B cell (primary cell): Measurements from ENCODE around the gene UBN1. TPM values are rescaled to one million over a fixed set of nuclear protein-coding genes. Genes with fewer than 3 reads are reported as not detected.

Experiments
- ATAC-seq: fragments of 200-7000 bp; cut with Tn5 transposase; one replicate; pipeline ENCODE4 v1.10.0; 2021; ENCODE audit warnings: low read depth, mild to moderate bottlenecking, moderate number of reproducible peaks, moderate library complexity
- CTCF ChIA-PET: fragments of 350-600 bp; sonication (Branson Sonifier 250); formaldehyde crosslinking; loops from one replicate; lab custom pipeline; 2021; ENCODE audit warnings: antibody characterized with exemption, inconsistent platforms; lab: Charles Lee
- POLR2A ChIA-PET: fragments of 350-600 bp; sonication (Branson Sonifier 250); formaldehyde crosslinking; loops from one replicate; lab custom pipeline; 2021; ENCODE audit warnings: antibody characterized with exemption; lab: Charles Lee
- DNase-seq: peaks from one replicate; pipeline ENCODE4 v3.0.0; 2013
- H2AFZ ChIP-seq: 2 replicates; pipeline ENCODE4 v1.6.1; 2012; ENCODE audit warnings: mild to moderate bottlenecking, low read depth, low read length; ENCODE audit not compliant: insufficient read depth, poor library complexity, severe bottlenecking
- H3K27ac ChIP-seq, 2 donors: 1 replicate in 1 of 2; 2 replicates in 1 of 2; pipeline ENCODE4 v1.5.1; 2012 to 2013; ENCODE audit warnings: low read length in 2 of 2, mild to moderate bottlenecking in 2 of 2, moderate library complexity in 1 of 2
- H3K27me3 ChIP-seq, 4 experiments: fragments of 200-600 bp in 1 of 4; sonication (generic) in 1 of 4; replicated peaks in 1 of 4; 1 replicate in 2 of 4; 2 replicates in 2 of 4; pipeline versions ENCODE4 v1.6.1 to v1.7.0; 2013 to 2016; ENCODE audit warnings: low read length in 3 of 4, mild to moderate bottlenecking in 2 of 4, mixed read lengths in 1 of 4, moderate library complexity in 1 of 4; ENCODE audit not compliant: insufficient read depth in 4 of 4, control insufficient read depth in 3 of 4; ENCODE audit errors: control extremely low read depth in 1 of 4
- H3K36me3 ChIP-seq, 2 experiments: replicated peaks in 1 of 2; 1 replicate in 1 of 2; 2 replicates in 1 of 2; pipeline versions ENCODE4 v1.6.1 to v1.7.1; 2013; ENCODE audit warnings: low read length in 1 of 2; ENCODE audit not compliant: insufficient read depth in 2 of 2, control insufficient read depth in 1 of 2; ENCODE audit errors: control extremely low read depth in 1 of 2, extremely low read depth in 1 of 2
- H3K4me1 ChIP-seq, 2 donors: fragments of 200-600 bp in 1 of 2; sonication (generic) in 1 of 2; 1 replicate in 1 of 2; 2 replicates in 1 of 2; pipeline versions ENCODE4 v1.5.1 to v1.6.1; 2013 to 2017; ENCODE audit warnings: low read length in 2 of 2; ENCODE audit not compliant: control insufficient read depth in 2 of 2, insufficient read depth in 2 of 2
- H3K4me2 ChIP-seq: replicated peaks from 2 replicates; pipeline ENCODE3; 2012; ENCODE audit warnings: mild to moderate bottlenecking, low read depth, low read length; ENCODE audit not compliant: poor library complexity, severe bottlenecking
- H3K4me3 ChIP-seq, 5 experiments: fragments of 200-600 bp in 1 of 5; sonication (generic) in 1 of 5; 1 replicate in 3 of 5; 2 replicates in 2 of 5; pipeline versions ENCODE4 v1.5.1 to v1.7.0; 2011 to 2016; ENCODE audit warnings: low read length in 4 of 5, mild to moderate bottlenecking in 4 of 5, low read depth in 2 of 5, control low read depth in 1 of 5, moderate library complexity in 1 of 5; ENCODE audit not compliant: insufficient read depth in 1 of 5; ENCODE audit errors: control extremely low read depth in 1 of 5, extremely low read depth in 1 of 5
- H3K79me2 ChIP-seq: fragments of 200-600 bp; sonication (generic); one replicate; pipeline ENCODE4 v1.6.0; 2016; ENCODE audit warnings: low read length; ENCODE audit not compliant: control insufficient read depth, insufficient read depth
- H3K9ac ChIP-seq: fragments of 200-600 bp; sonication (generic); 2 replicates; pipeline ENCODE4 v1.6.1; 2017; ENCODE audit warnings: mild to moderate bottlenecking, low read length, moderate library complexity
- H3K9me3 ChIP-seq, 3 donors: one replicate each; pipeline versions ENCODE4 v1.6.1 to v1.7.1; 2013; ENCODE audit warnings: low read length in 2 of 3; ENCODE audit not compliant: control insufficient read depth in 2 of 3, insufficient read depth in 1 of 3; ENCODE audit errors: control extremely low read depth in 1 of 3
- H4K20me1 ChIP-seq: 2 replicates; pipeline ENCODE4 v1.6.0; 2012; ENCODE audit warnings: mild to moderate bottlenecking, low read length; ENCODE audit not compliant: insufficient read depth, control insufficient read depth, poor library complexity, severe bottlenecking
- H3K27ac Mint-ChIP-seq: one replicate; pipeline ENCODE4 v1.8.0; 2021; ENCODE audit warnings: mixed read lengths
- H3K27me3 Mint-ChIP-seq: one replicate; pipeline ENCODE4 v1.8.0; 2021; ENCODE audit warnings: mixed read lengths
- H3K4me1 Mint-ChIP-seq: one replicate; pipeline ENCODE4 v1.8.0; 2021; ENCODE audit warnings: mixed read lengths
- H3K4me3 Mint-ChIP-seq: one replicate; pipeline ENCODE4 v1.8.0; 2021; ENCODE audit warnings: mixed read lengths
- H3K9me3 Mint-ChIP-seq: one replicate; pipeline ENCODE4 v1.8.0; 2022; ENCODE audit warnings: mixed read lengths; ENCODE audit not compliant: insufficient read depth
- EZH2 ChIP-seq: IDR thresholded peaks from 2 replicates; pipeline ENCODE4 v1.6.1; 2012; ENCODE audit warnings: borderline replicate concordance, low read depth, mild to moderate bottlenecking, moderate library complexity, low read length; ENCODE audit not compliant: insufficient read depth, poor library complexity, severe bottlenecking
- WGBS: methylation state at CpG from one replicate; pipeline ENCODE4 v1.1.5; 2013; ENCODE audit warnings: missing lambda C conversion rate; ENCODE audit not compliant: insufficient coverage; 5-methylcytosine and 5-hydroxymethylcytosine counted together
- intact Hi-C: fragments of 100-400 bp; cut with micrococcal nuclease; formaldehyde crosslinking; loops from one replicate; pipeline ENCODE4 v1.10.0; 2022
- polyA plus RNA-seq: library from polyadenylated mRNA; depleted of rRNA; stranded (reverse); fragments of >200 nt; gene quantifications from 2 replicates; pipeline ENCODE4 v1.2.3, GENCODE V29; 2012
- total RNA-seq, 2 donors: library from RNA; stranded (reverse); fragments of 120-200 nt in 1 of 2; gene quantifications; 1 replicate in 1 of 2; 2 replicates in 1 of 2; pipeline versions ENCODE4 v1.2.3 to v1.2.4, GENCODE V29; 2013 to 2022
- TF ChIP-seq, protein P1 (sequence below): fragments of 200-600 bp; IDR thresholded peaks from one replicate; pipeline ENCODE4 v1.8.0; 2022; ENCODE audit warnings: antibody characterized with exemption, mild to moderate bottlenecking

The UBN1 gene
- total and polyA plus RNA-seq, 2 donors (not counting 1 experiment from before 2014, with no cell fraction given): 16.6 to 38.1 TPM

GRCh38 chr16:4862639-4863038 lies 15.4 kb downstream of the UBN1 start:
- intact Hi-C loops: no loop called here
- TF ChIP-seq, protein P1, sequence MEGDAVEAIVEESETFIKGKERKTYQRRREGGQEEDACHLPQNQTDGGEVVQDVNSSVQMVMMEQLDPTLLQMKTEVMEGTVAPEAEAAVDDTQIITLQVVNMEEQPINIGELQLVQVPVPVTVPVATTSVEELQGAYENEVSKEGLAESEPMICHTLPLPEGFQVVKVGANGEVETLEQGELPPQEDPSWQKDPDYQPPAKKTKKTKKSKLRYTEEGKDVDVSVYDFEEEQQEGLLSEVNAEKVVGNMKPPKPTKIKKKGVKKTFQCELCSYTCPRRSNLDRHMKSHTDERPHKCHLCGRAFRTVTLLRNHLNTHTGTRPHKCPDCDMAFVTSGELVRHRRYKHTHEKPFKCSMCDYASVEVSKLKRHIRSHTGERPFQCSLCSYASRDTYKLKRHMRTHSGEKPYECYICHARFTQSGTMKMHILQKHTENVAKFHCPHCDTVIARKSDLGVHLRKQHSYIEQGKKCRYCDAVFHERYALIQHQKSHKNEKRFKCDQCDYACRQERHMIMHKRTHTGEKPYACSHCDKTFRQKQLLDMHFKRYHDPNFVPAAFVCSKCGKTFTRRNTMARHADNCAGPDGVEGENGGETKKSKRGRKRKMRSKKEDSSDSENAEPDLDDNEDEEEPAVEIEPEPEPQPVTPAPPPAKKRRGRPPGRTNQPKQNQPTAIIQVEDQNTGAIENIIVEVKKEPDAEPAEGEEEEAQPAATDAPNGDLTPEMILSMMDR: no peak
- no peak for TF ChIP-seq EZH2
- POLR2A ChIA-PET: no interaction called here
- Histone ChIP-seq H2AFZ (no peak overlapping the region), H3K4me1 (no peaks in the 10 kb centered on the region), H4K20me1 (peaks cover 11% of the 10 kb centered on the region), H3K36me3 (peaks cover 17 to 60% of the 10 kb centered on the region in 2 experiments), H3K27me3 (no peaks in the 10 kb centered on the region), H3K9ac (no peak overlapping the region), H3K4me2 (no peak overlapping the region), H3K27ac (no peak overlapping the region), H3K4me3 (peak overlapping the region in 1 of 5 experiments; percentile 9), H3K79me2 (peaks cover 80% of the 10 kb centered on the region), H3K9me3 (no peaks in the 10 kb centered on the region)
- no peak overlapping the region for H3K4me3 Mint-ChIP-seq
- no peaks in the 10 kb centered on the region for H3K4me1 Mint-ChIP-seq
- CTCF ChIA-PET: no interaction called here
- H3K27ac Mint-ChIP-seq: no peak overlapping the region
- DNase-seq: no peak
- H3K27me3 Mint-ChIP-seq: no peaks in the 10 kb centered on the region
- WGBS: 93% methylated on average over 4 of the region's 5 CpGs
- no peaks in the 10 kb centered on the region for H3K9me3 Mint-ChIP-seq
- no peak for ATAC-seq

GRCh38 chr16:4864728-4865127 lies 17.4 kb downstream of the UBN1 start:
- Mint-ChIP-seq H3K27ac (no peak overlapping the region), H3K27me3 (no peaks in the 10 kb centered on the region), H3K9me3 (no peaks in the 10 kb centered on the region), H3K4me1 (no peaks in the 10 kb centered on the region), H3K4me3 (no peak overlapping the region)
- no peak overlapping the region for H3K9ac ChIP-seq
- DNase-seq (no peak), ATAC-seq (no peak)
- no peak overlapping the region for H3K4me3 ChIP-seq
- H3K9me3 ChIP-seq: no peaks in the 10 kb centered on the region
- TF ChIP-seq, protein P1: no peak
- TF ChIP-seq EZH2: no peak
- H3K4me1 ChIP-seq: no peaks in the 10 kb centered on the region
- intact Hi-C loops: no loop called here
- no peak overlapping the region for H3K4me2 ChIP-seq
- H3K27ac ChIP-seq: no peak overlapping the region
- peaks cover 13 to 56% of the 10 kb centered on the region in 2 experiments for H3K36me3 ChIP-seq
- WGBS: no CpG with 5 or more reads among the region's 3 CpGs
- ChIA-PET POLR2A (interaction anchor here (0.6 kb wide), 1 partner anchor 54 kb away, joined by 4 read pairs; no protein-coding TSS in a partner anchor), CTCF (no interaction called here)
- peaks cover 11% of the 10 kb centered on the region for H4K20me1 ChIP-seq
- H3K79me2 ChIP-seq: peaks cover 70% of the 10 kb centered on the region
- no peaks in the 10 kb centered on the region for H3K27me3 ChIP-seq
- H2AFZ ChIP-seq: no peak overlapping the region
